ENCODE measurements around the gene CDH10.

DNA sequence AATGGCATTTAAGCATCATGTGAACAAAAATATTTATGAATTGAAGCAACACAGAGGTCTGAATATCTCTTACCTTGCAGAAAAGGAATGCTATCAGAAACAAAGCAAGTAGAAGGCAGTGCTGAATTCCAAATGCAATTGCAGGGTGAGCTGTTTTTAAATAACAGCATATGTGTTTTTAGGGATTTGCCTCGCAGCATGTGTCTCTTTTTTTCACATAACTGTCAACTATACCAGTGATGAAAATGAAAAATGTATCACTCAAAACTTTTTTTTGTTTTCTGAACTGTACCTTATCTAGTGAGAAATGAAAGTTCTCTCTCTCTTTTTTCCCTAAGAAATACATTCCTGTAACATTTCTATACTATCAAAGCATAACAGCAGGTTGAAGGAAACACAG lies 21.2 kb downstream of the CDH10 start:
- TF ChIP-seq, protein P1, sequence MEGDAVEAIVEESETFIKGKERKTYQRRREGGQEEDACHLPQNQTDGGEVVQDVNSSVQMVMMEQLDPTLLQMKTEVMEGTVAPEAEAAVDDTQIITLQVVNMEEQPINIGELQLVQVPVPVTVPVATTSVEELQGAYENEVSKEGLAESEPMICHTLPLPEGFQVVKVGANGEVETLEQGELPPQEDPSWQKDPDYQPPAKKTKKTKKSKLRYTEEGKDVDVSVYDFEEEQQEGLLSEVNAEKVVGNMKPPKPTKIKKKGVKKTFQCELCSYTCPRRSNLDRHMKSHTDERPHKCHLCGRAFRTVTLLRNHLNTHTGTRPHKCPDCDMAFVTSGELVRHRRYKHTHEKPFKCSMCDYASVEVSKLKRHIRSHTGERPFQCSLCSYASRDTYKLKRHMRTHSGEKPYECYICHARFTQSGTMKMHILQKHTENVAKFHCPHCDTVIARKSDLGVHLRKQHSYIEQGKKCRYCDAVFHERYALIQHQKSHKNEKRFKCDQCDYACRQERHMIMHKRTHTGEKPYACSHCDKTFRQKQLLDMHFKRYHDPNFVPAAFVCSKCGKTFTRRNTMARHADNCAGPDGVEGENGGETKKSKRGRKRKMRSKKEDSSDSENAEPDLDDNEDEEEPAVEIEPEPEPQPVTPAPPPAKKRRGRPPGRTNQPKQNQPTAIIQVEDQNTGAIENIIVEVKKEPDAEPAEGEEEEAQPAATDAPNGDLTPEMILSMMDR (IDR thresholded peaks at IDR 0.05) = no peak
- no peak for TF ChIP-seq POLR2A (IDR thresholded peaks at IDR 0.05)
